ENCODE results near the gene VWA8.

DNA sequence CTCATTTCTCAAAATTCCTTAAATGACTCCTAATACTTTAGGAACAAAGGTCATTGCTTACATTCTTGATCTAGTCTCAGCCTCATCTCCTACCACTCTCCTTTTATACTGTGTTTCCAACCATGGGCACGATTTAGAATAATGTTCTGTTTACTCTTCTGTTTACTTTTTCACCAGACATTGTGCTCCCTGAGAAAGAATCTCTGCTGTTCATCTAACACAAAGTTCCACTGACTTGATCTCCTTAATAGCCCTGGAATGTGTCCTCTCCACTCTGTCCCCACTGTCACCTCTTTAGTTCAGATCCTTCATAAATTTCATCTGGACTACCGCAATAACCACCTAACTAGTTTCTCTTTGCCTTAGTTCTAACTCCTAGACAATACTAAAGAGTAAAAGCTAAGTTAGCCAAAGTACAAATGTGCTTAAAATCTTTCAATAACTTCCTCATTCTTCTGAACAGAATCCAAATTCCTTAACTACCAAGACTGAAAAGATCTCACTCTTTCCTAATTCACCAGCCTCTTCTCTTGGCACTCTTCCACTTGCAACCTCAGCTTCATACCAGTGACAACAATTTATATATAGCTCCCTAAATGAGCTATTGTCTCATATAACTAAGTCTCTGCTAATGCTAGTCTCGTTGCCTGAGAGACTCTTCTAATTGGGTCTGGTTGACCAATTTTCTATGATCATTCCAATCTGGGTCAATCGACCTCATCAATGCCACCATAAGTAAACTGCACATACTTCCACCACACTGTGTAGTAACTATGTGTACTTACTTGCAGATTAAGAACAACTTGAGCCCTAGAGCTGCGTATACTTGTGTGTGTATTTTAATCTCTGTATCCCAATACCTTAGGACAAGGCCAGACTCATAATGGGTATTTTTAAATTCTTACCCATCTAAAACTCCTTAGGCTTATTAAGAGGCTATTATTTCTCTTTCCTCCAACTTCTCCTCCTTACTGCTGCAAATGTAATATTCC lies 179.9 kb downstream of the VWA8 start:
- TF ChIP-seq GATA3 (IDR thresholded peaks at IDR 0.05; ENCODE audit: low read depth, low read length) (no peak), GATA2 (IDR thresholded peaks at IDR 0.05; ENCODE audit: low read depth, low read length) (no peak)
